HepG2 (cell line): ENCODE results near the gene FAT1. TPM values are rescaled to one million over a fixed set of nuclear protein-coding genes. Genes with fewer than 3 reads are reported as not detected.

Source experiments
- ATAC-seq: fragments of 200-7000 bp; cut with Tn5 transposase; 3 replicates; pipeline ENCODE4 v1.9.1; 2020; ENCODE audit warnings: mild to moderate bottlenecking, moderate library complexity
- BruUV-seq: library from RNA; stranded (reverse); fragments of 400-500 nt; replicated peaks from 2 replicates; lab custom pipeline; 2021; lab: Mats Ljungman, UMichigan
- CTCF ChIA-PET: fragments of 300-600 bp; formaldehyde crosslinking; extraction: SDS; loops from one replicate; lab custom pipeline; 2021; ENCODE audit warnings: low total read pairs, inconsistent platforms, low intra/inter-chr PET ratio; lab: Yijun Ruan, JAX
- POLR2A ChIA-PET: fragments of 350-600 bp; sonication (Branson Sonifier 250); formaldehyde crosslinking; loops from one replicate; lab custom pipeline; 2020; ENCODE audit warnings: antibody characterized with exemption, inconsistent platforms; lab: Yijun Ruan, JAX
- DNase-seq: peaks from one replicate; pipeline ENCODE4 v3.0.0-alpha.2; 2015; ENCODE audit warnings: low spot score
- FAIRE-seq: peaks from 3 replicates; lab custom pipeline; 2011; peaks lifted over from hg19 to GRCh38; lab: Jason Lieb, UNC
- H2AFZ ChIP-seq: one replicate; pipeline ENCODE4 v1.6.1; 2011; ENCODE audit warnings: low read length, inconsistent platforms
- H3K27ac ChIP-seq: fragments of 300-600 bp; 3 replicates; pipeline ENCODE4 v1.8.0; 2011; ENCODE audit warnings: mixed run types, mild to moderate bottlenecking, mixed read lengths, low read length, inconsistent platforms; ENCODE audit not compliant: insufficient read depth; ENCODE audit errors: extremely low read length
- H3K27me3 ChIP-seq, 2 experiments: fragments of 200-600 bp in 1 of 2; 2 replicates in 1 of 2; 3 replicates in 1 of 2; pipeline versions ENCODE4 v1.6.0 to v1.8.0; 2011; ENCODE audit warnings: low read length in 2 of 2, mild to moderate bottlenecking in 2 of 2, moderate library complexity in 2 of 2, inconsistent platforms in 1 of 2; ENCODE audit not compliant: insufficient read depth in 2 of 2, control insufficient read depth in 1 of 2
- H3K36me3 ChIP-seq, 2 experiments: fragments of 200-600 bp in 1 of 2; replicated peaks in 1 of 2; 2 replicates in 1 of 2; 3 replicates in 1 of 2; pipeline versions ENCODE4 v1.5.1 to v1.8.0; 2011; ENCODE audit warnings: low read length in 2 of 2, inconsistent platforms in 1 of 2; ENCODE audit not compliant: insufficient read depth in 2 of 2, control insufficient read depth in 1 of 2
- H3K4me1 ChIP-seq: 2 replicates; pipeline ENCODE4 v1.5.1; 2012; ENCODE audit warnings: low read length, inconsistent platforms; ENCODE audit not compliant: insufficient read depth
- H3K4me2 ChIP-seq: 2 replicates; pipeline ENCODE4 v1.6.0; 2011; ENCODE audit warnings: low read depth, low read length, inconsistent platforms
- H3K4me3 ChIP-seq, 3 experiments: fragments of 200-600 bp in 1 of 3; sonication (generic), shearing (Covaris generic) in 1 of 3; replicated peaks in 1 of 3; 2 replicates each; pipeline ENCODE4 v1.5.1; 2011 to 2016; ENCODE audit warnings: low read length in 3 of 3, inconsistent platforms in 2 of 3, low read depth in 2 of 3, mild to moderate bottlenecking in 2 of 3, control low read depth in 1 of 3, mixed read lengths in 1 of 3; ENCODE audit not compliant: insufficient read depth in 1 of 3
- H3K79me2 ChIP-seq: one replicate; pipeline ENCODE4 v1.6.1; 2011; ENCODE audit warnings: low read length, inconsistent platforms; ENCODE audit not compliant: insufficient read depth
- H3K9ac ChIP-seq: 2 replicates; pipeline ENCODE4 v1.6.0; 2011; ENCODE audit warnings: mild to moderate bottlenecking, low read depth, low read length, inconsistent platforms; ENCODE audit not compliant: insufficient read depth
- H3K9me3 ChIP-seq: 2 replicates; pipeline ENCODE4 v1.5.1; 2012; ENCODE audit warnings: mild to moderate bottlenecking, low read length
- H4K20me1 ChIP-seq: 2 replicates; pipeline ENCODE4 v1.6.0; 2011; ENCODE audit warnings: inconsistent platforms, mild to moderate bottlenecking, low read length, moderate library complexity; ENCODE audit not compliant: insufficient read depth
- FOSL1 ChIP-seq: sonication (generic); formaldehyde crosslinking; IDR thresholded peaks from 2 replicates; pipeline ENCODE4 v1.9.0; 2021; ENCODE audit warnings: missing genetic modification reagents, borderline replicate concordance
- KAT2B ChIP-seq: fragments of 150-350 bp; IDR thresholded peaks from 2 replicates; pipeline ENCODE4 v1.6.1; 2014; ENCODE audit warnings: low read depth, low read length, borderline replicate concordance
- KLF12 ChIP-seq: sonication (generic); formaldehyde crosslinking; IDR thresholded peaks from 2 replicates; pipeline ENCODE4 v1.4.0; 2020; ENCODE audit warnings: missing genetic modification reagents, borderline replicate concordance
- MEIS2 ChIP-seq: sonication (generic); formaldehyde crosslinking; IDR thresholded peaks from 2 replicates; pipeline ENCODE4 v1.9.0; 2021; ENCODE audit warnings: mild to moderate bottlenecking, missing genetic modification reagents
- NKX3-1 ChIP-seq: sonication (generic); formaldehyde crosslinking; IDR thresholded peaks from 2 replicates; pipeline ENCODE4 v1.5.0; 2020; ENCODE audit warnings: missing genetic modification reagents
- NONO ChIP-seq, 2 experiments: fragments of 450-650 bp in 1 of 2; sonication (generic) in 1 of 2; formaldehyde crosslinking in 1 of 2; IDR thresholded peaks in 1 of 2; conservative IDR thresholded peaks in 1 of 2; 2 replicates each; pipeline versions ENCODE4 v1.6.1 to v1.8.0; 2017 to 2022; ENCODE audit warnings: mild to moderate bottlenecking in 1 of 2, missing genetic modification reagents in 1 of 2, moderate library complexity in 1 of 2
- ONECUT2 ChIP-seq: sonication (generic); formaldehyde crosslinking; IDR thresholded peaks from 2 replicates; pipeline ENCODE4 v1.4.0; 2020; ENCODE audit warnings: missing genetic modification reagents
- POLR2A ChIP-seq, 2 experiments: IDR thresholded peaks; 2 replicates each; pipeline ENCODE4 v1.6.1; 2011; ENCODE audit warnings: low read depth in 2 of 2, low read length in 2 of 2, mild to moderate bottlenecking in 1 of 2, moderate library complexity in 1 of 2; ENCODE audit not compliant: insufficient read depth in 1 of 2
- POLR2G ChIP-seq: fragments of 200-400 bp; formaldehyde crosslinking; IDR thresholded peaks from 2 replicates; pipeline ENCODE4 v1.6.1; 2018; ENCODE audit warnings: mild to moderate bottlenecking, low read depth, low read length, moderate library complexity
- RBFOX2 ChIP-seq: fragments of 200-400 bp; formaldehyde crosslinking; IDR thresholded peaks from 2 replicates; pipeline ENCODE4 v1.6.1; 2017; ENCODE audit warnings: low read depth, mild to moderate bottlenecking, low read length
- REPIN1 ChIP-seq: sonication (generic); formaldehyde crosslinking; IDR thresholded peaks from 2 replicates; pipeline ENCODE4 v1.8.0; 2022; ENCODE audit warnings: missing genetic modification reagents, low read depth, mild to moderate bottlenecking, borderline replicate concordance
- SOX6 ChIP-seq, 2 experiments: fragments of 450-650 bp in 1 of 2; sonication (generic) in 1 of 2; formaldehyde crosslinking in 1 of 2; IDR thresholded peaks; 2 replicates each; pipeline versions ENCODE4 v1.4.0 to v1.6.1; 2017 to 2020; ENCODE audit warnings: antibody characterized with exemption in 1 of 2, mild to moderate bottlenecking in 1 of 2, missing genetic modification reagents in 1 of 2
- SP1 ChIP-seq, 2 experiments: fragments of 450-650 bp in 1 of 2; sonication (generic) in 1 of 2; formaldehyde crosslinking in 1 of 2; IDR thresholded peaks; 2 replicates each; pipeline versions ENCODE4 v1.4.0 to v1.6.1; 2016 to 2020; ENCODE audit warnings: missing genetic modification reagents in 1 of 2
- SP5 ChIP-seq: IDR thresholded peaks from 2 replicates; pipeline ENCODE4 v1.6.1; 2016; ENCODE audit warnings: low read depth, borderline replicate concordance
- STAG1 ChIP-seq: sonication (generic); formaldehyde crosslinking; IDR thresholded peaks from 2 replicates; pipeline ENCODE4 v1.4.0; 2020; ENCODE audit warnings: missing genetic modification reagents
- TAF1 ChIP-seq: sonication (generic); formaldehyde crosslinking; IDR thresholded peaks from 2 replicates; pipeline ENCODE4 v1.4.0; 2020; ENCODE audit warnings: missing genetic modification reagents
- ZNF547 ChIP-seq: sonication (generic); formaldehyde crosslinking; IDR thresholded peaks from 2 replicates; pipeline ENCODE4 v1.5.1; 2020; ENCODE audit warnings: mild to moderate bottlenecking, missing genetic modification reagents
- ZNF569 ChIP-seq: sonication (generic); formaldehyde crosslinking; IDR thresholded peaks from 2 replicates; pipeline ENCODE4 v1.5.0; 2020; ENCODE audit warnings: mild to moderate bottlenecking, missing genetic modification reagents, moderate library complexity, borderline replicate concordance
- ZNF749 ChIP-seq: sonication (generic); formaldehyde crosslinking; IDR thresholded peaks from 2 replicates; pipeline ENCODE4 v1.8.0; 2022; ENCODE audit warnings: mild to moderate bottlenecking, missing genetic modification reagents, moderate library complexity, borderline replicate concordance
- WGBS: methylation state at CpG from one replicate; pipeline ENCODE4 v1.1.6; 2017; ENCODE audit warnings: low lambda C conversion rate; 5-methylcytosine and 5-hydroxymethylcytosine counted together
- in situ Hi-C: cut with HindIII; loops from 2 replicates; pipeline ENCODE4 v1.10.0; 2017; ENCODE audit warnings: low pct_unique_long_range_greater_than_20kb; ENCODE audit not compliant: extremely low pct_ligation_motif_present
- intact Hi-C: fragments of 100-400 bp; cut with micrococcal nuclease; formaldehyde crosslinking; loops from one replicate; pipeline ENCODE4 v1.10.0; 2022; ENCODE audit not compliant: unreplicated experiment
- polyA plus RNA-seq, 8 experiments: library from polyadenylated mRNA; depleted of rRNA in 3 of 8; stranded (reverse) in 7 of 8; unstranded in 1 of 8; fragments of >200 nt; fragmentation: Illumina TruSeq in 4 of 8; extraction: Trizol in 4 of 8; gene quantifications; 2 replicates each; pipeline versions ENCODE4 v1.2.1 to v1.2.3, GENCODE V29; 2011 to 2016; ENCODE audit warnings: low read depth in 4 of 8, missing spikeins in 1 of 8, mixed read lengths in 1 of 8; ENCODE audit not compliant: insufficient read depth in 1 of 8
- total RNA-seq, 5 experiments: library from RNA; depleted of rRNA; stranded (reverse); fragments of >200 nt; fragmentation: Illumina TruSeq; extraction: Trizol; gene quantifications; 2 replicates each; pipeline ENCODE4 v1.2.3, GENCODE V29; 2016; ENCODE audit warnings: low read depth in 1 of 5
- TF ChIP-seq, protein P1 (sequence below): sonication (generic); formaldehyde crosslinking; IDR thresholded peaks from 2 replicates; pipeline ENCODE4 v1.4.0; 2020; ENCODE audit warnings: mild to moderate bottlenecking, low read depth, missing genetic modification reagents
- TF ChIP-seq, protein P2 (sequence below): IDR thresholded peaks from 2 replicates; pipeline ENCODE4 v1.6.1; 2016; ENCODE audit warnings: missing genetic modification reagents, missing compliant biosample characterization

FAT1 gene
- total and polyA plus RNA-seq, 2 of the 13 experiments (the other 11 are each of a cell fraction or from before 2014, with no cell fraction given) = 185 to 216 TPM

DNA sequence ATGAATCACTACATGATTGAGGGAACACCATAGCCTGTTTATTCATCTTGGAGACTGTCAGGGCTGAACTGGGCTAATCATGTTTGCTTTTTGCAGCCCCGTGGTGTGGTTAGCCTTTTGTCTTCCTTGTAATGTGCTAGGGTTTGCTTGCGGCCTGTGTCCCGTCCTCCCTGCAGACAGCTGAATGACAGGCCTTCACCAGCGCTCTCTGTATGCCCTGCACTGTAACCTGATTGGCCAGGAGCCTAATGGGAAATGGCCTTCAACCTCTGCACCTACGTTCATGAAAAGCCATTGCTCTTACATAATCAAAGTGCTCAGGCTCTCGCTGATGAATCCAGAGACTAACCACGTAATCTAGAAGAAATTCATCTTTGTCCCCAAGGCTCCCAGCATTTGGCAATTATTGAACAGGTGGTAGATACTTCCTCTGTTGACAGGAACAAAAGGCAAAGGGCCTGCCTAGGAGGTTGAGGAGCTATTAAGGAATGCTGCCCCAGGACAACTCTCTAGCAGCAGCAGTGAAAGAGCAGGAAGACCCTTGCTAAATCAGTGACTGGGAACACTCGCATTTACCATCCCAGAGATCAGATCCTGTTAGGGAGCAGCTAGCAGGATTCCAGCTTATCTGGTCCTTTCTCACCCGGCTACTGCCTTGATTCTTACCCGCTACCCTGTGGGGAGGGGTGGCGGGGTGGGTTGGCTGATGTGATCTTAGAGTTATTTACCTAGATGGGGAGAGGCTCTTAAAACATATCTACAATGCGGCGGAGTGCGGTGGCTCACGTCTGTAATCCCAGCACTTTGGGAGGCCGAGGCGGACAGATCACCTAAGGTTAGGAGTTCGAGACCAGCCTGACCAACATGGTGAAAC lies 42.3 kb upstream of the FAT1 start (continued):
- TF ChIP-seq, protein P1, sequence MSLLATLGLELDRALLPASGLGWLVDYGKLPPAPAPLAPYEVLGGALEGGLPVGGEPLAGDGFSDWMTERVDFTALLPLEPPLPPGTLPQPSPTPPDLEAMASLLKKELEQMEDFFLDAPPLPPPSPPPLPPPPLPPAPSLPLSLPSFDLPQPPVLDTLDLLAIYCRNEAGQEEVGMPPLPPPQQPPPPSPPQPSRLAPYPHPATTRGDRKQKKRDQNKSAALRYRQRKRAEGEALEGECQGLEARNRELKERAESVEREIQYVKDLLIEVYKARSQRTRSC (CRISPR knock-in tag) = no peak
- TF ChIP-seq NKX3-1 (CRISPR knock-in tag) (peak; percentile 71; the same call in 1 of the 2 replicates), MEIS2 (CRISPR knock-in tag) (peak; percentile 99), ZNF749 (CRISPR knock-in tag) (peak; percentile 12; the same call in 1 of the 2 replicates), POLR2G (peak; percentile 52; the same call in 1 of the 2 replicates), NONO (IDR thresholded peaks at IDR 0.05) (no peak), NONO (CRISPR knock-in tag; conservative IDR thresholded peaks at IDR 0.05) (peak; percentile 83; the same call in 1 of the 2 replicates), KAT2B (no peak)

DNA sequence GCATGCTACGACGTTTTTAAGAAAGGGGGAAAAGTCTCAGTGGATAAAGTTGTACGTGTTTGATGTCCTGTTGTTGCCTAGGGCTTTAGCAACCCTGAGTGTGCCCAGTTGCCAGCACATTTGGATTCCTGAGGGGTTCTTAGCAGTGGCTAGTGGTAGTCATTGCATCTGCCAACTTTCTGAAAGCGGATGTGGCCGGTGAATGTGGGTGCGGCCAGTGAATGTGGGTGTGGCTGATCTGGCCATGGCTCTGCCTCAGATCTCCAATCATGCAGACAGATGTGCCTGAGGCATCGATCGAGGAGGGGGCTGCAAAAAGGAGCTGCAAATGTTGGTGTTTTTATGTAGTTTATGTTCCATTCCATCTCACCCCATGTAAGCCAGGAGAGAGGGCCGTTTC lies 41.5 kb upstream of the FAT1 start:
- POLR2A ChIA-PET = interaction anchor here (0.9 to 2.5 kb wide), 7 partner anchors 10 to 41 kb away, joined by 3 to 21 read pairs (median 7); partner anchors contain the start of gene FAT1
- intact Hi-C loops = loop anchor here (1.0 to 5.0 kb wide), 4 partner anchors 16 to 78 kb away; no protein-coding TSS in a partner anchor
- peak overlapping the region; percentile 11 to 46 (median 44); a peak in 4 of 6 replicates for H3K4me3 ChIP-seq
- TF ChIP-seq POLR2G (peak; percentile 59; the same call in 1 of the 2 replicates), REPIN1 (no peak), FOSL1 (CRISPR knock-in tag) (no peak), RBFOX2 (peak; percentile 12; the same call in 1 of the 2 replicates), POLR2A (IDR thresholded peaks at IDR 0.05; ENCODE audit: insufficient read depth in 1 of 2, low read depth in 2 of 2, low read length in 2 of 2) (peak in 1 of 2 experiments; percentile 55; a peak in 1 of 4 replicates), SP1 (IDR thresholded peaks at IDR 0.05) (no peak), SP1 (CRISPR knock-in tag; IDR thresholded peaks at IDR 0.05) (peak; percentile 38; the same call in 1 of the 2 replicates), SOX6 (IDR thresholded peaks at IDR 0.05) (no peak), SOX6 (CRISPR knock-in tag; IDR thresholded peaks at IDR 0.05) (no peak), SP5 (0 out of 2 replicates have a peak, but pooled peaks have one; percentile 23), STAG1 (peak; percentile 13; the same call in 1 of the 2 replicates), KLF12 (0 out of 2 replicates have a peak, but pooled peaks have one; percentile 1), ONECUT2 (CRISPR knock-in tag) (peak; percentile 75), TAF1 (CRISPR knock-in tag) (0 out of 2 replicates have a peak, but pooled peaks have one; percentile 19), ZNF569 (CRISPR knock-in tag) (no peak), ZNF547 (CRISPR knock-in tag) (no peak)
- TF ChIP-seq, protein P2, sequence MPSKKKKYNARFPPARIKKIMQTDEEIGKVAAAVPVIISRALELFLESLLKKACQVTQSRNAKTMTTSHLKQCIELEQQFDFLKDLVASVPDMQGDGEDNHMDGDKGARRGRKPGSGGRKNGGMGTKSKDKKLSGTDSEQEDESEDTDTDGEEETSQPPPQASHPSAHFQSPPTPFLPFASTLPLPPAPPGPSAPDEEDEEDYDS (CRISPR knock-in tag) = peak; percentile 5; the same call in 1 of the 2 replicates

More for the DNA sequence above, 41.5 kb upstream of the FAT1 start:
- Histone ChIP-seq H3K79me2 (no peaks in the 10 kb centered on the region), H3K4me1 (peaks cover 71% of the 10 kb centered on the region), H3K4me2 (peak overlapping the region; percentile 74), H3K9ac (peak overlapping the region; percentile 57), H2AFZ (peak overlapping the region; percentile 88), H3K27ac (peak overlapping the region; percentile 80), H3K9me3 (no peaks in the 10 kb centered on the region), H4K20me1 (no peaks in the 10 kb centered on the region), H3K27me3 (no peaks in the 10 kb centered on the region), H3K36me3 (no peaks in the 10 kb centered on the region)
- BruUV-seq = no TSS peak
- whole genome bisulfite sequencing = 25% methylated on average over 8 of the region's 9 CpGs
- DNase-seq (peak; percentile 73), ATAC-seq (peak; percentile 84), FAIRE-seq (no peak)
- in situ Hi-C loops = no loop called here
- CTCF ChIA-PET = no interaction called here
